Erythroblast (primary cell): Measurements from ENCODE around the gene CFAP54.

Experiments
- GATA1 ChIP-seq: IDR thresholded peaks from 2 replicates; pipeline ENCODE4 v1.6.1; 2011; ENCODE audit warnings: low read depth, mild to moderate bottlenecking, control low read depth, low read length, moderate library complexity
- POLR2A ChIP-seq: IDR thresholded peaks from 2 replicates; pipeline ENCODE4 v1.6.1; 2011; ENCODE audit warnings: mild to moderate bottlenecking, low read length

GRCh38 chr12:96769400-96769799 is 280.0 kb downstream of the CFAP54 start:
- TF ChIP-seq POLR2A (no peak), GATA1 (no peak)
